ENCODE measurements around the gene PDLIM3.

GRCh38 chr4:185513489-185514181 lies 21.7 kb downstream of the PDLIM3 start:
- TF ChIP-seq, protein P1, sequence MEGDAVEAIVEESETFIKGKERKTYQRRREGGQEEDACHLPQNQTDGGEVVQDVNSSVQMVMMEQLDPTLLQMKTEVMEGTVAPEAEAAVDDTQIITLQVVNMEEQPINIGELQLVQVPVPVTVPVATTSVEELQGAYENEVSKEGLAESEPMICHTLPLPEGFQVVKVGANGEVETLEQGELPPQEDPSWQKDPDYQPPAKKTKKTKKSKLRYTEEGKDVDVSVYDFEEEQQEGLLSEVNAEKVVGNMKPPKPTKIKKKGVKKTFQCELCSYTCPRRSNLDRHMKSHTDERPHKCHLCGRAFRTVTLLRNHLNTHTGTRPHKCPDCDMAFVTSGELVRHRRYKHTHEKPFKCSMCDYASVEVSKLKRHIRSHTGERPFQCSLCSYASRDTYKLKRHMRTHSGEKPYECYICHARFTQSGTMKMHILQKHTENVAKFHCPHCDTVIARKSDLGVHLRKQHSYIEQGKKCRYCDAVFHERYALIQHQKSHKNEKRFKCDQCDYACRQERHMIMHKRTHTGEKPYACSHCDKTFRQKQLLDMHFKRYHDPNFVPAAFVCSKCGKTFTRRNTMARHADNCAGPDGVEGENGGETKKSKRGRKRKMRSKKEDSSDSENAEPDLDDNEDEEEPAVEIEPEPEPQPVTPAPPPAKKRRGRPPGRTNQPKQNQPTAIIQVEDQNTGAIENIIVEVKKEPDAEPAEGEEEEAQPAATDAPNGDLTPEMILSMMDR (IDR thresholded peaks at IDR 0.05; ENCODE audit: borderline replicate concordance, extremely low read depth, low read length, poor library complexity, severe bottlenecking) = no peak
- no peak for TF ChIP-seq EZH2 (IDR thresholded peaks at IDR 0.05; ENCODE audit: borderline replicate concordance, low read depth, low read length, severe bottlenecking)

Data from DND-41 (cell line).